Astrocyte (in vitro differentiated cells and primary cell): ENCODE measurements around the gene CYP8B1. TPM values are rescaled to one million over a fixed set of nuclear protein-coding genes. Genes with fewer than 3 reads are reported as not detected.
"Not testable (repeated sequence)": the region's sequence is repeated elsewhere in the genome, so short reads cannot be mapped to it uniquely, and the experiment has no call there.

Source experiments
- DNase-seq: peaks from one replicate; pipeline ENCODE4 v3.0.0-alpha.2; 2010; ENCODE audit warnings: low read depth
- FAIRE-seq: peaks from 2 replicates; lab custom pipeline; 2011; peaks lifted over from hg19 to GRCh38; lab: Jason Lieb, UNC
- H2AFZ ChIP-seq: 2 replicates; pipeline ENCODE4 v1.6.0; 2012; ENCODE audit warnings: low read depth, low read length, inconsistent platforms
- H3K27ac ChIP-seq: 2 replicates; pipeline ENCODE4 v1.5.1; 2011; ENCODE audit warnings: low read depth, low read length, inconsistent platforms
- H3K27me3 ChIP-seq: 2 replicates; pipeline ENCODE4 v1.6.0; 2011; ENCODE audit warnings: low read length, inconsistent platforms; ENCODE audit not compliant: insufficient read depth
- H3K36me3 ChIP-seq: 2 replicates; pipeline ENCODE4 v1.5.1; 2011; ENCODE audit warnings: low read length, inconsistent platforms; ENCODE audit not compliant: insufficient read depth
- H3K4me1 ChIP-seq: 2 replicates; pipeline ENCODE4 v1.5.1; 2011; ENCODE audit warnings: low read length, inconsistent platforms; ENCODE audit not compliant: insufficient read depth
- H3K4me2 ChIP-seq: 2 replicates; pipeline ENCODE4 v1.6.0; 2012; ENCODE audit warnings: low read length, inconsistent platforms
- H3K4me3 ChIP-seq: 2 replicates; pipeline ENCODE4 v1.5.1; 2011; ENCODE audit warnings: low read depth, mild to moderate bottlenecking, low read length, inconsistent platforms; ENCODE audit not compliant: insufficient read depth
- H3K79me2 ChIP-seq: 2 replicates; pipeline ENCODE4 v1.6.0; 2012; ENCODE audit warnings: mild to moderate bottlenecking, low read length, inconsistent platforms; ENCODE audit not compliant: insufficient read depth
- H3K9ac ChIP-seq: 2 replicates; pipeline ENCODE4 v1.6.0; 2012; ENCODE audit warnings: mild to moderate bottlenecking, low read length, inconsistent platforms
- H3K9me3 ChIP-seq: 2 replicates; pipeline ENCODE4 v1.5.1; 2012; ENCODE audit warnings: low read depth, mild to moderate bottlenecking, low read length, inconsistent platforms; ENCODE audit not compliant: insufficient read depth
- H4K20me1 ChIP-seq: 2 replicates; pipeline ENCODE4 v1.6.0; 2012; ENCODE audit warnings: low read length, inconsistent platforms; ENCODE audit not compliant: insufficient read depth
- H3K27ac Mint-ChIP-seq: one replicate; pipeline ENCODE4 v1.8.0; 2021; ENCODE audit warnings: mild to moderate bottlenecking, mixed read lengths; ENCODE audit not compliant: unreplicated experiment
- H3K27me3 Mint-ChIP-seq: one replicate; pipeline ENCODE4 v1.8.0; 2021; ENCODE audit warnings: low read depth, mixed read lengths; ENCODE audit not compliant: unreplicated experiment
- H3K36me3 Mint-ChIP-seq: one replicate; pipeline ENCODE4 v1.8.0; 2021; ENCODE audit warnings: low read depth, mixed read lengths; ENCODE audit not compliant: unreplicated experiment
- H3K4me1 Mint-ChIP-seq: one replicate; pipeline ENCODE4 v1.8.0; 2021; ENCODE audit warnings: low read depth, mixed read lengths; ENCODE audit not compliant: unreplicated experiment
- H3K4me3 Mint-ChIP-seq: one replicate; pipeline ENCODE4 v1.8.0; 2021; ENCODE audit warnings: mild to moderate bottlenecking, moderate library complexity, mixed read lengths; ENCODE audit not compliant: unreplicated experiment
- H3K9me3 Mint-ChIP-seq: one replicate; pipeline ENCODE4 v1.8.0; 2021; ENCODE audit warnings: mild to moderate bottlenecking, mixed read lengths; ENCODE audit not compliant: unreplicated experiment
- EZH2 ChIP-seq: IDR thresholded peaks from 2 replicates; pipeline ENCODE4 v1.6.1; 2012; ENCODE audit warnings: mild to moderate bottlenecking, low read length, inconsistent platforms; ENCODE audit not compliant: insufficient read depth
- total RNA-seq: library from RNA; stranded (reverse); gene quantifications from 2 replicates; pipeline ENCODE4 v1.2.1, GENCODE V29; 2021
- TF ChIP-seq, protein P1 (sequence below): IDR thresholded peaks from 2 replicates; pipeline ENCODE4 v1.5.1; 2011; ENCODE audit warnings: low read depth, mild to moderate bottlenecking, inconsistent platforms, low read length, moderate library complexity; ENCODE audit not compliant: insufficient read depth

The CYP8B1 gene
- total RNA-seq, 1 donor from 2014 or later = not detected

DNA sequence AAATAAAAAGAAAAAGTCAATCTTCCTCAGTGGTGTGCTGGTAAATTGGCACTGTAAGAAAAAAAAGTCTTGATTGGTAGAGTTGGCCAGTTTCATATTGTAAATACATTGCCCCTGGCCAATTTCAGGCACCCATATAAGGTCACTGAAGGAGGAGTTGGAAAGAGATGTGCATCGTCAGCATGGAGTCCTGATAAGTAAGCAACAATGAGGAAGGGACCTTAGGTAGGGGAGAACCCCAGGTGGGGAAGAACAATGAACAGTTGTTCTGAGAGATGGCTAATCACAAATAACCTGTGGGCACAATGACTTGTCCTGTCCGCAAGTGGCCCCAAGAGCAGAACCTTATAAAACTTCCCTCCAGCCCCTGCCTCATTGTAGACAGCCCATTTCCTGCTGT, 8.6 kb upstream of the CYP8B1 start:
- H3K27me3 ChIP-seq = peaks cover 2% of the 10 kb centered on the region
- no peak overlapping the region for H3K27ac ChIP-seq
- no peak overlapping the region for H3K4me3 ChIP-seq
- no peak overlapping the region for H2AFZ ChIP-seq
- no peaks in the 10 kb centered on the region for H4K20me1 ChIP-seq
- no peak for DNase-seq
- no peaks in the 10 kb centered on the region for H3K36me3 ChIP-seq
- no peak overlapping the region for H3K27ac Mint-ChIP-seq
- no peak overlapping the region for H3K9ac ChIP-seq
- peaks cover 3% of the 10 kb centered on the region for H3K27me3 Mint-ChIP-seq
- no peaks in the 10 kb centered on the region for H3K4me1 Mint-ChIP-seq
- H3K36me3 Mint-ChIP-seq = no peaks in the 10 kb centered on the region
- H3K4me1 ChIP-seq = no peaks in the 10 kb centered on the region
- H3K4me3 Mint-ChIP-seq = no peak overlapping the region
- no peaks in the 10 kb centered on the region for H3K9me3 ChIP-seq
- TF ChIP-seq, protein P1, sequence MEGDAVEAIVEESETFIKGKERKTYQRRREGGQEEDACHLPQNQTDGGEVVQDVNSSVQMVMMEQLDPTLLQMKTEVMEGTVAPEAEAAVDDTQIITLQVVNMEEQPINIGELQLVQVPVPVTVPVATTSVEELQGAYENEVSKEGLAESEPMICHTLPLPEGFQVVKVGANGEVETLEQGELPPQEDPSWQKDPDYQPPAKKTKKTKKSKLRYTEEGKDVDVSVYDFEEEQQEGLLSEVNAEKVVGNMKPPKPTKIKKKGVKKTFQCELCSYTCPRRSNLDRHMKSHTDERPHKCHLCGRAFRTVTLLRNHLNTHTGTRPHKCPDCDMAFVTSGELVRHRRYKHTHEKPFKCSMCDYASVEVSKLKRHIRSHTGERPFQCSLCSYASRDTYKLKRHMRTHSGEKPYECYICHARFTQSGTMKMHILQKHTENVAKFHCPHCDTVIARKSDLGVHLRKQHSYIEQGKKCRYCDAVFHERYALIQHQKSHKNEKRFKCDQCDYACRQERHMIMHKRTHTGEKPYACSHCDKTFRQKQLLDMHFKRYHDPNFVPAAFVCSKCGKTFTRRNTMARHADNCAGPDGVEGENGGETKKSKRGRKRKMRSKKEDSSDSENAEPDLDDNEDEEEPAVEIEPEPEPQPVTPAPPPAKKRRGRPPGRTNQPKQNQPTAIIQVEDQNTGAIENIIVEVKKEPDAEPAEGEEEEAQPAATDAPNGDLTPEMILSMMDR = no peak
- no peak for TF ChIP-seq EZH2
- no peak overlapping the region for H3K4me2 ChIP-seq
- no peaks in the 10 kb centered on the region for H3K79me2 ChIP-seq
- no peaks in the 10 kb centered on the region for H3K9me3 Mint-ChIP-seq
- no peak for FAIRE-seq

DNA sequence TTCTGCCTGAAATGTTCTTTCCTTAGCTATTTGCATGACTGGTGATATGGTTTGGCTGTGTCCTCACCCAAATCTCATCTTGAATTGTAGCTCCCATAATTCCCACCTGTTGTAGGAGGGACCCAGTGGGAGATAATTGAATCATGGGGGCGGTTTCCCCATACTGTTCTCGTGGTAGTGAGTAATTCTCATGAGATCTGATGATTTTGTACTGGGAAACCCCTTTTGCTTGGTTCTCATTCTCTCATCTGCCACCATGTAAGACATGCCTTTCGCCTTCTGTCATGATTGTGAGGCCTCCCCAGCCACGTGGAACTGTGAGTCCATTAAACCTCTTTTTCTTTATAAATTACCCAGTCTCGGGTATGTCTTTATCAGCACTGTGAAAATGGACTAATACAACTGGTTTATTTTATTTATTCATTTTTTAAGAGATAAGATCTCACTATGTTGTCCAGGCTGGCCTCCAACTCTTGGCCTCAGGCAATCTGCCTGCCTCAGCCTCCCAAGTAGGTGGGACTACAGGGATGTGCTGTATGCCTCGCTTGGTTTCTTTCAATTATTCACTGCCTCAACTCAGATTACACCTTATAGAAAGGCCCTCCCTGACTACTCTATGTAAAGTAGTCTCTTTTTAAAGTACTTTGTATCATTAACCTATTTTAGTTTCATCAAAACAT, 7.7 kb upstream of the CYP8B1 start:
- H3K4me2 ChIP-seq, H3K27ac Mint-ChIP-seq, H3K79me2 ChIP-seq, H3K27ac ChIP-seq, DNase-seq, H3K9me3 Mint-ChIP-seq, H3K4me1 ChIP-seq, H2AFZ ChIP-seq, H3K36me3 ChIP-seq, FAIRE-seq, H3K27me3 ChIP-seq, H3K4me1 Mint-ChIP-seq, H3K4me3 ChIP-seq, H3K27me3 Mint-ChIP-seq, H4K20me1 ChIP-seq, H3K36me3 Mint-ChIP-seq, H3K9me3 ChIP-seq, H3K9ac ChIP-seq, H3K4me3 Mint-ChIP-seq: not testable (repeated sequence)

DNA sequence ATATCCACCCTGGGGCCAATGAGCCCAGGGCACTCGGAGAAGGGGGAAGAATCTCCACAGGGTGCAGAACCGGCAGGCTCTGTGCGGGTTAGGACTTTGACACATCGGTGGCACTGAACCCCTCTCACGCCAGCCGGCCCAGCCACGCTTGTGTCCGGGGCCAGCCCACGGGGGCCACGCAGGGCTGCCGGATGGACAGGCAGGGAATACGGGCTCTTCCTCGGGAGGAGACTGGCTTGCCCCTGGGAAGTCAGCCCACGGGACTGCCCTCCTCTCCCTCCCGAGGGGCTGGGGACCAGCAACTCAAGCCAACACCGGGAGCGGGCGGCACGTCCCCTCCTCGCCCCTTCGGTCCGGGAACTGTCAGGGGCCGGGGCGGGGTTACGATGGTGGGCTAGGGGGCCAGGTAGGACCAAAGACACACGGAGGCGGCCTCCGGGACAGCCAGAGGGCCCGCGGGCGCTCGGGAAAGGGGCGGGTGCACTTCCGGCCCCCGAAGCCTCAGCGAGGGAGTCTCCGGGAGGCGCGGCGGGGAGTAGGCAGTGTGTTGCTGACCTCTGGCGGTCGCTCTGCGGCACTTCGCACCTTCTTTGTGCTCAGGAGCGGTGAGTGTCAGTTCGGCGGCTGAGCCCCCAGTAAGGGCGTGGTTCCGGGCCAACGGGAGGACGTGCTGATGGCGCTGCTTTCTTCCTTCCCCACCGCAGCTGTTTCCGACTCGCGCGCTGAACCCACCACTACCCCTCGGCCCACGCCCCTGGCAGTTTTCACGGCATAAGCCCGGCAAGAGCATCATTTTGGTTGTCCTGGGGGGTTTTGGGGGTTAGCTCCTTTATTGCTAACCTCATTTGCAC, 5.1 kb upstream of the CYP8B1 start:
- H3K27me3 ChIP-seq = peaks cover 2% of the 10 kb centered on the region
- Mint-ChIP-seq H3K9me3 (peaks cover 7% of the 10 kb centered on the region), H3K27ac (peak overlapping the region; percentile 92), H3K27me3 (peaks cover 22% of the 10 kb centered on the region), H3K36me3 (peaks cover 3% of the 10 kb centered on the region), H3K4me3 (peak overlapping the region; percentile 84), H3K4me1 (no peaks in the 10 kb centered on the region)
- H3K27ac ChIP-seq = no peak overlapping the region
- DNase-seq (peak; percentile 56), FAIRE-seq (no peak)
- no peaks in the 10 kb centered on the region for H3K4me1 ChIP-seq
- no peaks in the 10 kb centered on the region for H3K36me3 ChIP-seq
- H3K9me3 ChIP-seq = no peaks in the 10 kb centered on the region
- H4K20me1 ChIP-seq = no peaks in the 10 kb centered on the region
- peak overlapping the region; percentile 58 for H3K4me3 ChIP-seq
- TF ChIP-seq, protein P1 = peak; percentile 54
- TF ChIP-seq EZH2 = no peak
- no peaks in the 10 kb centered on the region for H3K79me2 ChIP-seq
- H2AFZ ChIP-seq = peak overlapping the region; percentile 94
- H3K9ac ChIP-seq = peak overlapping the region; percentile 68
- H3K4me2 ChIP-seq = peak overlapping the region; percentile 94
